NCI-H146 treated with DMSO at 0.1 percent for 48 hours (cell line): Measurements from ENCODE around the gene GUCY1A2.
"Not testable (repeated sequence)": the region's sequence is repeated elsewhere in the genome, so short reads cannot be mapped to it uniquely, and the experiment has no call there.

ENCODE experiments used
- DNase-seq: peaks from one replicate; lab custom pipeline; 2025; ENCODE audit not compliant: unreplicated experiment; lab: John Stamatoyannopoulos, UW

GUCY1A2 gene

GRCh38 chr11:106842134-106842533 lies 176.1 kb downstream of the GUCY1A2 start:
- DNase-seq: no peak

- DNase-seq: no peak
Observed at GRCh38 chr11:106840947-106841346, 177.3 kb downstream of the GUCY1A2 start.

- DNase-seq: no peak
Observed at GRCh38 chr11:106840146-106840545, 178.1 kb downstream of the GUCY1A2 start.

GRCh38 chr11:106834567-106834966 lies 183.7 kb downstream of the GUCY1A2 start:
- no peak for DNase-seq

GRCh38 chr11:106828976-106829375 lies 189.3 kb downstream of the GUCY1A2 start:
- no peak for DNase-seq

- no peak for DNase-seq
Observed at GRCh38 chr11:106828576-106828975, 189.7 kb downstream of the GUCY1A2 start.

GRCh38 chr11:106827687-106828086 lies 190.6 kb downstream of the GUCY1A2 start:
- DNase-seq: no peak

GRCh38 chr11:106826558-106826957 lies 191.7 kb downstream of the GUCY1A2 start:
- not testable (repeated sequence) for DNase-seq

GRCh38 chr11:106821826-106822225 lies 196.4 kb downstream of the GUCY1A2 start:
- no peak for DNase-seq

GRCh38 chr11:106821291-106821690 lies 197.0 kb downstream of the GUCY1A2 start:
- DNase-seq: no peak

- no peak for DNase-seq
Observed at GRCh38 chr11:106818443-106818842, 199.8 kb downstream of the GUCY1A2 start.

- DNase-seq: no peak
Observed at GRCh38 chr11:106815209-106815608, 203.1 kb downstream of the GUCY1A2 start.

GRCh38 chr11:106813806-106814205 lies 204.5 kb downstream of the GUCY1A2 start:
- DNase-seq: no peak

- no peak for DNase-seq
Observed at GRCh38 chr11:106794058-106794457, 224.2 kb downstream of the GUCY1A2 start.

- no peak for DNase-seq
Observed at GRCh38 chr11:106789406-106789805, 228.9 kb downstream of the GUCY1A2 start.

- no peak for DNase-seq
Observed at GRCh38 chr11:106787454-106787853, 230.8 kb downstream of the GUCY1A2 start.

GRCh38 chr11:106785913-106786650 lies 232.2 kb downstream of the GUCY1A2 start:
- DNase-seq: no peak

GRCh38 chr11:106777302-106777701 lies 241.0 kb downstream of the GUCY1A2 start:
- not testable (repeated sequence) for DNase-seq

- no peak for DNase-seq
Observed at GRCh38 chr11:106770489-106771085, 247.7 kb downstream of the GUCY1A2 start.

GRCh38 chr11:106765469-106766258 lies 252.6 kb downstream of the GUCY1A2 start:
- DNase-seq: no peak

- DNase-seq: no peak
Observed at GRCh38 chr11:106763501-106763900, 254.8 kb downstream of the GUCY1A2 start.

GRCh38 chr11:106761745-106762144 lies 256.5 kb downstream of the GUCY1A2 start:
- DNase-seq: no peak
